Measurements from ENCODE around the gene ULK4.

DNA sequence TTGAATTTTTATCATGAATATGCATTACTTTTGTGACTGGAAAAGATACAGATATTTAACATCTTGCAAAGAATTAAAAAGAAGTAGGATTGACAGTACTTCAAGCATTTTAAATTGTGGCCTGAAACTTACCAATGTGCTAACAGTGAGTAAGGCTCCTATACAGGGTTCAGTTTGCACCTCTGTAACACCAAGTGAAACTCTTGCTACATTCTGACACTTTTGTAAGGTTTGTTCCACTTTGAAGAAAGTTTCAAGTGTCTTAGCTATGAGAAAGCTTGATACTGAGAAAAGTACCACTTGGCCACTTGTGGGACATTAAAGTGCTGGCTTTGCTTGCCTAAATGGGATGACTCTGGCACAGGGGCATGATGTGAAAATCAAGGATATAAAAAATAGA lies 473.4 kb downstream of the ULK4 start:
- TF ChIP-seq, protein P1, sequence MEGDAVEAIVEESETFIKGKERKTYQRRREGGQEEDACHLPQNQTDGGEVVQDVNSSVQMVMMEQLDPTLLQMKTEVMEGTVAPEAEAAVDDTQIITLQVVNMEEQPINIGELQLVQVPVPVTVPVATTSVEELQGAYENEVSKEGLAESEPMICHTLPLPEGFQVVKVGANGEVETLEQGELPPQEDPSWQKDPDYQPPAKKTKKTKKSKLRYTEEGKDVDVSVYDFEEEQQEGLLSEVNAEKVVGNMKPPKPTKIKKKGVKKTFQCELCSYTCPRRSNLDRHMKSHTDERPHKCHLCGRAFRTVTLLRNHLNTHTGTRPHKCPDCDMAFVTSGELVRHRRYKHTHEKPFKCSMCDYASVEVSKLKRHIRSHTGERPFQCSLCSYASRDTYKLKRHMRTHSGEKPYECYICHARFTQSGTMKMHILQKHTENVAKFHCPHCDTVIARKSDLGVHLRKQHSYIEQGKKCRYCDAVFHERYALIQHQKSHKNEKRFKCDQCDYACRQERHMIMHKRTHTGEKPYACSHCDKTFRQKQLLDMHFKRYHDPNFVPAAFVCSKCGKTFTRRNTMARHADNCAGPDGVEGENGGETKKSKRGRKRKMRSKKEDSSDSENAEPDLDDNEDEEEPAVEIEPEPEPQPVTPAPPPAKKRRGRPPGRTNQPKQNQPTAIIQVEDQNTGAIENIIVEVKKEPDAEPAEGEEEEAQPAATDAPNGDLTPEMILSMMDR (IDR thresholded peaks at IDR 0.05): no peak
- TF ChIP-seq POLR2A (IDR thresholded peaks at IDR 0.05): no peak
